ENCODE results near the gene CFAP221. TPM values are rescaled to one million over a fixed set of nuclear protein-coding genes. Genes with fewer than 3 reads are reported as not detected.

Gene CFAP221
- polyA plus RNA-seq, 3 donors, result 0.67 to 5.6 TPM; not detected in 1

DNA sequence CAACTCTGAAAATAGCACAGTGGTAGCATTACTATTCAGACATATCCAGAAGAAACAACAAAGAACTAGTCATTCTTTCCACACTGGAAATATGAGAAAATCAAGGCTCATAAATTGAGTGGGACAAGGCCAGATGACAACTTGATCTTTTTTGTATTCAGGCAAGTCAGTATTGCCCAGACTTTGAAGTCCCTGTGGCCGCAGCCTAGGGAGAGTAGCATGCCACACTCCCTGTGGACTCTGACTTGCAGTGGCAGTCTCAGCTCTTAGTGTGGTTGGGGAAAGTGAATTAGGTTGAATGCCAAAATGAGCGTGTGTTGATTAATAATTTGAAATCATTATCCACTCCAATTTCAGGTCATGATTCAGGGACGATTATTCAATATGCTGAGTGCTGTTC is 81.0 kb downstream of the CFAP221 start:
- H3K27ac ChIP-seq (ENCODE audit: low read depth, low read length), result no peak overlapping the region
- WGBS, 3 donors, result 83 to 93% (median 85%) methylated on average over 3 of the region's 3 CpGs

DNA sequence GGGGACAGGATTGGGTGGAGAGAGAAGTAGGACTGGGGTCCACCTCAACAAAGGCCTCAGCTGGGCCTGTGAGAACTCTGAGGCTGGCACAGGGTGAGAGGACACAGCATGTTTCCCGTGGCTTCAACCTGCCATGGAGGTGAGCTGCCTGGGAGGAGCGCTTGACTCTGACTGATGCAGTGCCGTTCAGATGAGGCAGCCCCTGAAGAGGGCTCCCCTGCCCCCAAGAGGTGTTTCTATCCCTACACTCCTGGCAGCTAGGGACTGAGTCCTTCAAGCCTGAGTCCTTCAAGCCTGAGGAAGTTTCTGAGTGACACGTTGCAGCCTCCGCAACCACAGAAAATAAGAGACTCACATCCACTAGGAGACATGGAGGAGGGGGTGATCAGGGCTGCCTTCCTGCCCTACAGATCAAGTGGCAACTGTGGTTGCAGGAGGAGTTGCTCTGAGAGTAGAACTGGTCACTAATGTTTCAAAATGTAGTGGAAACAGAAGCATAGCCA is 85.1 kb downstream of the CFAP221 start:
- no peak overlapping the region for H3K27ac ChIP-seq (ENCODE audit: low read depth, low read length)
- 75 to 80% (median 79%) methylated on average over 5 of the region's 5 CpGs for WGBS, 3 donors

DNA sequence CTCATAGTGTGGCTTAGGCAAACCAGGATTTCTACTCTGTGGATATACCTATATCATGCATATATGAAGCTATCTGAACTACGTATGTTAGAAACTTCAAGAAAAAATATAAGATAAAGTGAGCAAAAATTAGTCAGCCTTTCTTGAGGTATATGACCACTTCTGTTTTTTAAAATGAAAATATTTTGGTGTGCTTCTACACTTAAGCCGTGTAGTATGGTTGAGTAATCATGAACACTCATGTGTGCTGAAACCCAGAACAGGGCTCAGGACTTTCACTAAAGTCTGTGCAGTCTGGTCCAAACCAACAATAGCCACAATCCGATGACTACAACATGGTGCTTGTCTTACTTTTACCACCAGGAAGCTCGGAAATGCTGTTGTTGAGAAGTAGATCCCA is 85.9 kb downstream of the CFAP221 start:
- H3K27ac ChIP-seq (ENCODE audit: low read depth, low read length), result no peak overlapping the region
- 83 to 91% (median 83%) methylated on average over 4 of the region's 4 CpGs for WGBS, 3 donors

DNA sequence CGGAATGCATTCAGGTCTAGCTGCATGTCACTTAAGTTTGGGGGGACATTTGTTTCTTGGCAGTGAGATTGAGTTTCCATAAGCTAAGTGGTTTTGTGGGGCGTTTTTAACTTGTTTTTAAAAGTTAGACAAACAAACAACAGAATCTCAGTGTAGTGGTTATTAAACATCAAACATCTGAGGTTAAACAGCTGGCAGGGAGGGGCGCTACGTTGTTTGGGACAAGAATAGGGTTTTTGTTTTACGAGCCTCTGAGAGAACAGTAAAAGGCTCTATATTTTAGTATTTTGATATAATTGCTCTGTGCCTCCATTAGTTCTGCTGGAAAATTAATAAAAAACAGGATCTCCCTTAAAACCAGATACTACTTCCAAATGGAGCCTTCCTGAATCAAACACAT is 93.1 kb downstream of the CFAP221 start:
- WGBS, 3 donors, result 60 to 76% (median 65%) methylated on average over 5 of the region's 5 CpGs

DNA sequence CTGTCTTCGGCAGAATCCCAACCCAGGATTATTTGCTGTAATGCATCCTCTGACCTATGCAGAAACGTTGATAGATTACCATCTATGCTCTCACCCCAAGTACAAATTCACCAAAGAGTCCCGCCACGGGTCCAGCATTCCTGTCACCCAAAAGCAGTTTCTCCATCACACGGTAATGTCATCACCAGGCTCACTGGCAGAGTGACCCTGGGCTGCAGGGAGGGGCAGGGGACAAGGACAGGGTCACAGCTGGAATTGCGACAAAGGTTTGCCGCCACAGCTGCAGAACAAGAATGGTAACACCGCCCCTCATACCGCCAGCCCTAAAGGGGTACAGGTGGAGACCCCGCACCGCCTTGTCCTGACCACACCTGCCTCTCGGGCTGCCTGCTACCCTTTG is 94.0 kb downstream of the CFAP221 start:
- H3K27ac ChIP-seq (ENCODE audit: low read depth, low read length), result no peak overlapping the region
- 70 to 74% (median 73%) methylated on average over 12 of the region's 12 CpGs for WGBS, 3 donors

More for the DNA sequence above, 93.1 kb downstream of the CFAP221 start:
- H3K27ac ChIP-seq (ENCODE audit: low read depth, low read length), result no peak overlapping the region

DNA sequence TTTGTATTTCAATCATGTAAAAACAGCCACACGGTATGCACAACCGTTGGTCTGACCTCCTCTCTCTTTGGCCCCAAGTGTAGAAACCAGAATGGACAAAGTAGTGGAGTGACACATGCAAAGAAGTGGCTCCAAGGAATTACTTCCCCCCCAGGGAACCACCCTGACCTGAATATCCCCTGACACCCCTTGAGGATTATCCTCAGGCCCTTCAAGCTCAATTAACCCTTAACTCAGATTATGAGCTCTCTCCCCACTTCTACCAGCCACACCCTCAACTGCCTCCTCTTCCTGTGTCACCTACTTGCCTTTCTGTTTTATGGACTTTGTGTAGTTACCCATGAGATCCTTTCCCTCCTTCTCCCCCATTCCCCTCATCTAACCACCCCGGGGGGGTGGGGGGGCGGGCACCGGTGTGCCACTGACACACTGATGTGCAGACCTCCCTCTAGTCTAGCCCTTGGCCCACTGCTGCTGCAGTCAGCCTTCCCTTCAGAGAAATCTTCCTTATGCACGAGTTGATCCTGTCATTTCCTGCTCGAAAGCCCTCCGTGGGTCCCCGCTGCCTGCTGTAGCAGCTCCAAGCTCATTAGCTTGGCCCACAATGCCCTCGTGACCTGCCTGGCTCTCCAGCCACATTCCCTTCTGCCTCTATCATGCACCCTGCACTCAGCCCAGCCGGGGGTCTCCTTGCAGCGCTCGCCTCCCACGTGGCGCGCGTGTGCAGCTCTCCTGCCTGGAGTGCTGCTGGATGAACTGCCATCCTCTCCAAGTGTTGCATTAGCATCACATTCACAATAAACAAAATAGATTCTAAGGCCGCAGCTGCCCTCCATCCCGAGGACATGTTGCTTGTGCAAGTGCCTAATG is 94.7 kb downstream of the CFAP221 start:
- no peak overlapping the region for H3K27ac ChIP-seq (ENCODE audit: low read depth, low read length)
- WGBS, 3 donors, result 46 to 56% (median 49%) methylated on average over 19 of the region's 19 CpGs

DNA sequence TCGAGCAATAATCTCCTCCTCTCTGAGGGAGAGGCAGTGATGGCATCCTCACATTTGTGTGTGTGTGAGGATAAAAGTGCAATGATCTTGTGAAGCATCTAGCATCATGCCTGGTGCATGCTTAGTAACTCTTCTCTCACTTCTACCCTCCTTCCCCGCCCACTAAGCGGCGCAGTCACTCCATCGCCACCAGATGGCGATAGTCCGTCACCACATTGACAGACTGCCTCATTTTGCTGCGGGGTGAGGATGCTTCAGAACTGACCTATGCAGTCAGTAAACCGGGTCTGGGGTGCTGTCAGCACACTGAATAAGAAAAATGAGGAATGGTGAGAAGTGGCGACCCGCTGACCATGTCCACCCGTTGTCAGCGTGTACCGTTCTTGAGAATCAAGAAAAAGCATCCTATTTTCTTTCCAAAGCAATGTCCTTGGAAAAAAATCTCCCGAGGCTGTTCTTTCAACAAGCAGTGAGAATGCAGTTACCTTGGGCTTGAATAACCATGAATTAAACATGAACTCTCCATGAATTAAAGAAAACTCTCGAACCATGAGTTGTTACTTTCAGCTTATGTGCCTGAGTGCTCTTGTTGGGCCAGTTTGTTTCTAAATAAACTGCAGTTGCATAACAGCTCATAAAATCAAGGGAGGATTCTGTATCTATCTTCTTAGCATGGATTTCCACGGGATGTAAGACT is 97.5 kb downstream of the CFAP221 start:
- WGBS, 3 donors, result 6 to 11% (median 9%) methylated on average over 17 of the region's 17 CpGs
- H3K27ac ChIP-seq (ENCODE audit: low read depth, low read length), result no peak overlapping the region

DNA sequence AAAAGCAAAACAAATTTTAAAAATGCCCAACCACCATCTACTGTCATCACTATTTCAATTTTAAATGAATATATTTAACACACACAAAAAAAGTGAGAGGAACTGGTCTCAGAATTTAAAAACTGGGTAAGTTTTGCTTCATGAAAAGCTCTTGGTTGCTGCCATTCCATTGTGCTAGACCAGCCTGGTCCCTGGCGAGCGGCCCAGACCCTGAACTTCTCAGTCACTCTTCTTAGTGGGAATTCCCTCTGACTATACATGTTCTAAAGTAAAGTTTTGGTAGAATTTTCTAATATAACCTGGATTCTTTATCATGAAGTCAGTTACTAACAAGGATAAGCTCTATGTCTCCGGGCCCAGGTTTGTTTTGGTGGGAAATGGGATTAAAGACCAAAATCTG is 99.9 kb downstream of the CFAP221 start:
- 93 to 97% (median 95%) methylated on average over 3 of the region's 3 CpGs for whole genome bisulfite sequencing, 3 donors
- no peak overlapping the region for H3K27ac ChIP-seq (ENCODE audit: low read depth, low read length)

DNA sequence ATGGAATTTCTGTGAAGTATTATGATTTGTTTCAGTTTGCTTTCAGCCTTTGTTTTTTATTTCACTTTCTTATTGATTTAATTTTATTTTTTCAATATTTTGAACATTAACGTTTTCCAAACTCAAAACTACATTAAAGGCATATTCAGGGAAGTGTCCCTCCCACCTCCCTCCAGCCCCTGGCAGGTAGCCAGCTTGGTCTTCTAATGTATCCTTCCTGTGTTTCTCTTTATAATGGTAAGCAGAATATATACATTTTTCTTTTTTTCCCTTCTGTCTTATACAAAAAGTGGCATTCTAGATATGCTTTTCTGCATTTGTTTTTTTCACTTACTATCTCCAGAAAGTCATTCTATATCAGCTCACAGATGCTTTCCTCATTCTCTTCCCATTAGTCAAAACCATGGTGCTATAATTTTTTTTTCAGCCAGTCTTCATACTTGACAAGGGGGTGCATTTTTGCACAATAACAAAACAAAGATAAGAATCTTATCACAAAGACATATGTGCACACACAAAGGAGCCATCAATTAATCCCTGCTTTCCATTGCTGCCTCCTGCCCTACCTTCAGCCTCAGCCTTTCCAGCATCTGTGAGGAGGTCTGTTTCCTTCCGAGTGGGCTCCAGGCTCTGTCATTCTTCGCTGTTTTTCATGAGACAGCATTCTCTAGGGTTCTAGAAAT is 101.1 kb downstream of the CFAP221 start:
- H3K27ac ChIP-seq (ENCODE audit: low read depth, low read length), result no peak overlapping the region
- WGBS, 3 donors, result 32 to 44% (median 32%) methylated on average over 3 of the region's 3 CpGs

DNA sequence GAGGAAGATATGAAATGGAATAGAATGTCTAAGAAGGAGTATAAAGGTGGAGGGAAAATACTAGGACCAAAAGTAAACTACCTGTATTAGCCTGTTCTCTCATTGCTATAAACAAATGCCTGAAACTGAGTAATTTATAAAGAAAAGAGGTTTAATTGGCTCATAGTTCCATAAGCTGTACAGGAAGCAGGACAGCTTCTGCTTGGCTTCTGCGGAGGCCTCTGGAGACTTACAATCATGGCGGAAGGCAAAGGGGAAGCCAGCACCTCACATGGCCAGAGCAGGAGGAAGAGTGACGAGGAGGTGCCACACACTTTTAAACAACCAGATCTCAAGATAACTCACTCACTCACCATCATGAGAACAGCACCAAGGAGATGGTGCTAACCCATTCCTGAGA is 101.9 kb downstream of the CFAP221 start:
- 75 to 76% (median 75%) methylated on average over 3 of the region's 3 CpGs for WGBS, 3 donors
- H3K27ac ChIP-seq (ENCODE audit: low read depth, low read length), result no peak overlapping the region

DNA sequence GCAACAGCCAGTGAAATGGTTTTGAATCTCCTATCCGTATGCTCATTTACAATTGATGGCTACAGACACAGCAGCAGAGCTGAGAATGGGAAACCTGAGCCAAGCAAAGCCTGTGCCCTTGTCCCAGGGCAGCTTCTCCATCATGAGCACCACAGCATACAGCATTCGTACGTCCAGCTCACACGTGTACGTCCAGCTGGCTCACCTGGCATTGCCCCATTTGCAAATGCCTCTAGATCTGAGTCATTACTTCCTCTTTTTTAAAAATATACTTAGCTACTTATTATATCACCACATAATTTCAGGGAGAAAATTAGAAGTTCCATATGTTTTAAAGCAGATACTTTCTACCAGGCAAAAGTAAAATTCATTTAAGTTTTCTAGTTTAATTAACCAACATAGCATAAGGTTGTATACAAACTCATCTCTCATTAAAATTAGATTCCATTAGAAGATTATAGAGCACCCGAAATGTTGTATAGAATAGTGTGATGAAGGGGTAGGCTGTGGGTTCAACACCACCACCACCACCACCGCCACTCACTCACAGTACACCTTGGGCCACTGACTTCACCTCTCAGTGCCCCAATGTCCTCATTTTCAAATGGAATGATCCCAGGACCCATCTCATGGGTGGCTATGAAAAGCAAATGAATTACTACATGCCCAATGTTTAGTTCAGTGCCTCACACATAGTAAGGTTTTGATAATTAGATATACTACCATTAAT is 103.4 kb downstream of the CFAP221 start:
- 55 to 80% (median 67%) methylated on average over 7 of the region's 7 CpGs for WGBS, 3 donors
- H3K27ac ChIP-seq (ENCODE audit: low read depth, low read length), result no peak overlapping the region

DNA sequence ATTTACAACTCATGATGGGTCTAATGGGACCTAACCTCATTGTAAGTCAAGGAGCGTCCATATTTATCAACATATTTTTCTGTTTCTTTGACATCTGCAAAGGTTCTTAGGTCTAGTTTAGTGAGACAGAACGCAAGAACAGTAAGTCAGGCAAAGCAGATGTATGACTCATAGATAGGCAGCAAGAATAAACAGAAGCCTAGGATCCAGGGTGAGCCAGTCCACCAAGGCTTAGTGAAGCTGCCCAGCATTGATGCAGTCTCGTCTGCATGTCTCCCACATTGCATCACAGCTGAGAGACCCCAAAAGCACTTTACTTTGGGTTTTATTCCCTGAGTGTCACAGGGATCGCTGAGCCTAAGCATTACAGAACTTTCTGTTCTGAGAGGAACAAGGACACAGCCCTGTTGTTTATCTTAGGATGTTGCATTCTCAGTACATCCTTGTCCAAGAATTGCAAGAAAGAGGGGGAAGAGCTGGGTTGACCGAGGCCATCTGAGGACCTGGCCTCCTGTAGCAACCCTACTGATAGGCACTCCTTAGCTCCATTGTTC is 105.2 kb downstream of the CFAP221 start:
- H3K27ac ChIP-seq (ENCODE audit: low read depth, low read length), result no peak overlapping the region
- WGBS, 3 donors, result 89 to 90% (median 90%) methylated on average over 5 of the region's 5 CpGs

DNA sequence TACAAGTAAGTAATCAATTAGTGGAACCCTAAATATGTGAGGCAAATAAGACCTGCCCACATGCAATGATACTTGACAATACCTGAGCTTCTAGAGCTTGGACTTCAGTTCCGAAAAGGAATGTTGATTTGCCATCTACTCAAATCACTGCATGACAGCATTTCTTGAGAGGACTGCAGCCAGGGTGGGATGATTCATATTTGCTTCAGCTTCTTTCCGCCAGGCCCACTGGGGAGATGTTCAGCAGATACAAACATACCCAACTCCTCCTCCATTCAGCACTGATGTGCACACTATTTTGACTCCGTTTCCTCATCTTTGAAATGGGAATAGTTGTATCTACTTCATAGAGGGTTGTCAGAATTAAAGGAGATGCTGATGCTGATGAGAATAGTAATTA is 106.0 kb downstream of the CFAP221 start:
- H3K27ac ChIP-seq (ENCODE audit: low read depth, low read length), result no peak overlapping the region
- 89 to 94% (median 93%) methylated on average over 3 of the region's 3 CpGs for WGBS, 3 donors

DNA sequence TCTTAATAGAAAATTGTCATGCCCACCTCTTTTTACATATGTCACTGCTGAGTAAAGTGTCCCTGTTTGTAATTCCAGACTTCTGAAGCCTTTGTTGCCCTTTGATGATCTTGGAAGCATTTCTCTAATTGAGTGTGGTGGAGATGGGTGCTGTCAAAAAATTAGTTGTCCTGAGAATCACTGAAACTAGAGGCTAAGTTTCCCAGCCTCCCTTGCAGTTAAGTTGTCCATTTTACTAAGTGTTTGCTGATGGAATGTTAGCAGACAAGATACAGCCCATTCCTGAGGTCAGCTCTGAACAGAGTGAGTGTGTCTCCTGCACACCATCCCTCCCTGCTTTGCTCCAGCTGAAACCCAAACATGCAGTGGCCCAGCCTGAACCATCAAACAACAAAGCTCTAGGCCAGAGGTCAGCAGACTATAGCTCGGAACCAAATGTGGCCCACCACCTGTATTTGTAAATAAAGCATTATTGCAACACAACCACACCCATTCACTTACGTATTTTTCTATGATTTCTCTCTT is 106.7 kb downstream of the CFAP221 start:
- no peak overlapping the region for H3K27ac ChIP-seq (ENCODE audit: low read depth, low read length)
- 71 to 87% (median 76%) methylated on average over 2 of the region's 2 CpGs for WGBS, 3 donors

DNA sequence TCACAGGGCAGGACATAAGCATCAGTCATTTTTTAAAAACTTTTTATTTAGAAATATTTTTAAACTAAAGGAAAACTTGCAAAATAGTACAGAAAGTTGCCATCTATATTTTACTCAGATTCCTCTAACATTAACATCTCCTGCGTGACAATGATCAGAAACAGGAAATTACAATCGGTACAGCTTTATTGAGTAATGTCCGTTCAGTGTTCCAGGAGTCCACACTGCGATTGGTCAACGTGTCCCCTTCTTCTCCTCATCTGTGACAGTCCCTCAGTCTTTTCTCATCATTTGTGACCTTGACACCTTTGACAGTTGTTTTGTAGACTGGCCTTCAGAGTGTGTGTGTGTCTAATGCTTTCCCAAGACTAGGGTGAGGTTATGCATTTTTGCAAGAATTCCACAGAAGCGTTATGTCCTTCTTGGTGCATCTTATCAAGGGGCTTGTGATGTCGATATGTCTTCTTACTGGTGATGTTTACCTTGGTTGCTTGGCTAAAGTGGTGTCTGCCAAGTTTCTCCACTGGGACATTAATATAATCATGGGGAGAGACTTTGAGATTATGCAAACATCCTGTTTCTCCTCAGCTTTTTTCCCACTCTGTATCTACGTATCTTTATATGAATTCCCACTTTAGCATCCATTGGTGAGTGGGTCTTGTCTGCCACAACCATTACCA is 113.4 kb downstream of the CFAP221 start:
- H3K27ac ChIP-seq (ENCODE audit: low read depth, low read length), result no peak overlapping the region
- 36 to 60% (median 38%) methylated on average over 8 of the region's 8 CpGs for WGBS, 3 donors

DNA sequence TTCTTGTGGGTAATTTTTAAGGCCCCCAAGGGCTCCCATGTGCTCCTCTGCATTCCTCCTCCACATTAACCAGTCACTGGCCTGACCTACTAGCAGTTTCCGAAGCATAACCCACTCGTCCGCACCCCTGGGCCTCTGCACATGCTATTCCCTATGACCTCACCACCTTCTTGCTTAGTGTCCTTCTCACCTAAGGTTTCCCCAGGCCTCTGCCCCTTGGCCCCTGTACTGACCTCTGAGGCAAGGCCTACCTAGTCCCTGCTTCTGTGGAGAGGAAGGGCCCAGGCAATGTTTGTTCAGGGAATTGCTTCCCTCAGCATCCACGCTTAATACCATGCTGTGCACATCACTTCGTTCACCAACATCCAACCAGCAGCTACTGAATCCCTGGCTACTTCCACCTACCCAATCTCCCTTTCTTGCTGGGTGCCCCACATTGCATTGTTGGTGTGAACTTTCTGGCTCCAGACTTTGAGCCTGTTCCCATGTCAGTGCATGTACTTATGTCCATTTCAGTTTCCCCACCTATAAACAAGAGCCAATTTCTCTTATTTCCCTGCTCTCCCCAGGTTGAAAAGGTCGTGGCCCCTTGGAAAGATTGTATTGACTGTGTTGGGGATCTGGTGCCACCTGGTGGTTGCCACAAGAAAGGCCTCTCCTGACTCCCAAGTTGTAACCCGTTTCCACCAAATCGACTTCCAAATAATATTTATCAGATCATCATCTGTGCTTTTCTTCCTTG is 115.5 kb downstream of the CFAP221 start:
- no peak overlapping the region for H3K27ac ChIP-seq (ENCODE audit: low read depth, low read length)
- 47 to 59% (median 54%) methylated on average over 8 of the region's 8 CpGs for WGBS, 3 donors

DNA sequence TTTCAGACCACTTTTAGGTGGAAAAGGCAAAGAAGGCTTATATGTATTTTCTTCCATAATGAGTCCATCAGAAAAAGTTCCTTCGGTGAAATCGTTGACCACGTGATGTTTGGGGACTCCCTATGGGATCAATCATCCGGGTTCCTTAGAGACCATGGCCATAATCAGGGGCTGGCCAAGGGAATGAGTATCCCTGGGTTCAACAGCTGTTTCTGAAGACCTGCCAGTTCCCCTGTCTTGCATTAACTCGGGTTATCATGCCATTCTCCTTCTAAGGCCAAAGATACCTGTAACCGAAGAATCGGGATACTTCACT is 116.1 kb downstream of the CFAP221 start:
- H3K27ac ChIP-seq (ENCODE audit: low read depth, low read length), result no peak overlapping the region
- WGBS, 3 donors, result 47 to 57% (median 48%) methylated on average over 7 of the region's 7 CpGs

Data from adipose tissue (tissue), 3 donors.